Smooth muscle cell (in vitro differentiated cells): Measurements from ENCODE around the gene DDX24. TPM values are rescaled to one million over a fixed set of nuclear protein-coding genes. Genes with fewer than 3 reads are reported as not detected.

Experiments used
- DNase-seq: peaks from one replicate; lab custom pipeline; 2025; ENCODE audit not compliant: unreplicated experiment; lab: John Stamatoyannopoulos, UW
- H2AFZ ChIP-seq: fragments of 200-600 bp; sonication (generic); 2 replicates; pipeline ENCODE4 v1.6.0; 2016; ENCODE audit warnings: antibody characterized with exemption, low read depth, mild to moderate bottlenecking
- H3F3A ChIP-seq: fragments of 200-600 bp; sonication (generic); 2 replicates; pipeline ENCODE4 v1.6.0; 2017; ENCODE audit warnings: antibody characterized with exemption, low read depth
- H3K27ac ChIP-seq: fragments of 200-600 bp; sonication (generic); 2 replicates; pipeline ENCODE4 v1.5.1; 2016; ENCODE audit warnings: low read depth, mild to moderate bottlenecking
- H3K27me3 ChIP-seq: fragments of 200-600 bp; sonication (generic); 2 replicates; pipeline ENCODE4 v1.6.1; 2016; ENCODE audit warnings: low read depth, mild to moderate bottlenecking
- H3K36me3 ChIP-seq: fragments of 200-600 bp; sonication (generic); 2 replicates; pipeline ENCODE4 v1.5.1; 2016; ENCODE audit warnings: low read depth
- H3K4me1 ChIP-seq: fragments of 200-600 bp; sonication (generic); 2 replicates; pipeline ENCODE4 v1.5.1; 2016; ENCODE audit warnings: low read depth
- H3K4me2 ChIP-seq: fragments of 200-600 bp; sonication (generic); 2 replicates; pipeline ENCODE4 v1.6.0; 2016; ENCODE audit warnings: mild to moderate bottlenecking
- H3K4me3 ChIP-seq: fragments of 200-600 bp; sonication (generic); 2 replicates; pipeline ENCODE4 v1.5.1; 2016; ENCODE audit warnings: mild to moderate bottlenecking
- H3K79me2 ChIP-seq: fragments of 200-600 bp; sonication (generic); 2 replicates; pipeline ENCODE4 v1.6.0; 2016; ENCODE audit warnings: low read depth, mild to moderate bottlenecking
- H3K9ac ChIP-seq: fragments of 200-600 bp; sonication (generic); 2 replicates; pipeline ENCODE4 v1.6.0; 2016; ENCODE audit warnings: low read depth
- H3K9me3 ChIP-seq: fragments of 200-600 bp; sonication (generic); replicated peaks from 2 replicates; pipeline ENCODE4 v1.5.1; 2016; ENCODE audit warnings: low read depth
- H4K20me1 ChIP-seq: fragments of 200-600 bp; sonication (generic); 2 replicates; pipeline ENCODE4 v1.6.0; 2016; ENCODE audit warnings: low read depth
- WGBS: methylation state at CpG from one replicate; pipeline ENCODE4 v1.1.7; 2016; ENCODE audit warnings: low lambda C conversion rate; 5-methylcytosine and 5-hydroxymethylcytosine counted together
- polyA plus RNA-seq: library from polyadenylated mRNA; unstranded; fragments of >200 nt; fragmentation: Nextera tagmentation; extraction: Ambion mirVana; gene quantifications from 2 replicates; pipeline ENCODE4 v1.2.1, GENCODE V29; 2016
- total RNA-seq: library from RNA; depleted of rRNA; stranded (reverse); fragments of >200 nt; gene quantifications from 2 replicates; pipeline ENCODE4 v1.2.3, GENCODE V29; 2014
- TF ChIP-seq, protein P1 (sequence below): fragments of 200-600 bp; sonication (generic); IDR thresholded peaks from 2 replicates; pipeline ENCODE4 v1.5.1; 2017; ENCODE audit warnings: borderline replicate concordance, mild to moderate bottlenecking, antibody characterized with exemption; ENCODE audit not compliant: insufficient read depth, poor library complexity, severe bottlenecking

The DDX24 gene
- total and polyA plus RNA-seq, 2 experiments from 2014 or later = 117 to 118 TPM

DNA sequence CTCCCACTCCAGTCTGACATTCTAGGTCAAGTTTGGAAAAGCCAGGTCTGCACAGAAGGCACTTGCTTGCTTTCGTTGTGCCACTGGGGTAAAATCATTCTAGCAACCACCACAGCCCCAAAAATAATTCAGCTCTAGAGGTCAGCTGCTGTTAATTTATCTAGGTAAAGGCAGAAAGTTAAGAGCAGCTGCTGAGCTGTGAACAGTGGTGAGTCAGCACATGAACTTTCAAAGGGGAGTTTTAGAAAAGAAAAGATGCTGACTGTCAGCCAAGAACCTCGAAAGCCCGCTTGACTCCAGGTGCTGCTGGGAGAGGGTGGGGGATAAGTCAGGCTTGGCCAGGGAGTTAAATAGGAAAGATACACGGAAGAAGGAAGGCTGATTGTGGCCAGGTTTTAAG is 71.2 kb downstream of the DDX24 start:
- 58% methylated on average over 4 of the region's 4 CpGs for WGBS
- H3K4me3 ChIP-seq = no peak overlapping the region
- no peak overlapping the region for H3K9ac ChIP-seq
- no peaks in the 10 kb centered on the region for H3K79me2 ChIP-seq
- H3F3A ChIP-seq = no peaks in the 10 kb centered on the region
- no peaks in the 10 kb centered on the region for H3K9me3 ChIP-seq
- H3K27me3 ChIP-seq = no peaks in the 10 kb centered on the region
- H2AFZ ChIP-seq = no peak overlapping the region
- H3K4me2 ChIP-seq = no peak overlapping the region
- TF ChIP-seq, protein P1, sequence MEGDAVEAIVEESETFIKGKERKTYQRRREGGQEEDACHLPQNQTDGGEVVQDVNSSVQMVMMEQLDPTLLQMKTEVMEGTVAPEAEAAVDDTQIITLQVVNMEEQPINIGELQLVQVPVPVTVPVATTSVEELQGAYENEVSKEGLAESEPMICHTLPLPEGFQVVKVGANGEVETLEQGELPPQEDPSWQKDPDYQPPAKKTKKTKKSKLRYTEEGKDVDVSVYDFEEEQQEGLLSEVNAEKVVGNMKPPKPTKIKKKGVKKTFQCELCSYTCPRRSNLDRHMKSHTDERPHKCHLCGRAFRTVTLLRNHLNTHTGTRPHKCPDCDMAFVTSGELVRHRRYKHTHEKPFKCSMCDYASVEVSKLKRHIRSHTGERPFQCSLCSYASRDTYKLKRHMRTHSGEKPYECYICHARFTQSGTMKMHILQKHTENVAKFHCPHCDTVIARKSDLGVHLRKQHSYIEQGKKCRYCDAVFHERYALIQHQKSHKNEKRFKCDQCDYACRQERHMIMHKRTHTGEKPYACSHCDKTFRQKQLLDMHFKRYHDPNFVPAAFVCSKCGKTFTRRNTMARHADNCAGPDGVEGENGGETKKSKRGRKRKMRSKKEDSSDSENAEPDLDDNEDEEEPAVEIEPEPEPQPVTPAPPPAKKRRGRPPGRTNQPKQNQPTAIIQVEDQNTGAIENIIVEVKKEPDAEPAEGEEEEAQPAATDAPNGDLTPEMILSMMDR = no peak
- no peak for DNase-seq
- no peaks in the 10 kb centered on the region for H3K4me1 ChIP-seq
- no peaks in the 10 kb centered on the region for H4K20me1 ChIP-seq
- H3K36me3 ChIP-seq = no peaks in the 10 kb centered on the region
- H3K27ac ChIP-seq = no peak overlapping the region

DNA sequence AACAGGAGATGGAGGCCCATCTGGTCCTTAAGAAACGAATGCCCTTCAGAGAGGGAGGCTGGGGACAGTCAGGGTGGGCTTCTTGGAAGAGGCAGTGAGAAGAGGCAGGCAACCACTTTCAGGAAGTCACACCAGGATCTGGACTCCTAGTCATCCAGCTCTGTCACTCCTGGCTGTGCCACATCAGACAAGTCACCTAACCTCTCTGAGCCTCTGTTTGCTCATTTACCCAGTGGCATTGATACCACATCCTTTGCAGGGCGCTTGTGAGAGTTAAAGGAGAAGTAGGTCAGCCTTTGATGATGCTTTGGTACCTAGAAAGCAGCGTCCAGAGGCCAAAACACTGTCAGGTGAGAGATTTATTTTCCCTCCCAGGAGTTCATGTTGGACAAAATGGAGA is 72.8 kb downstream of the DDX24 start:
- no peak overlapping the region for H3K9ac ChIP-seq
- TF ChIP-seq, protein P1 = no peak
- no peaks in the 10 kb centered on the region for H3K4me1 ChIP-seq
- H3K79me2 ChIP-seq = no peaks in the 10 kb centered on the region
- H3K27ac ChIP-seq = no peak overlapping the region
- no peaks in the 10 kb centered on the region for H3K36me3 ChIP-seq
- WGBS = 78% methylated on average over 3 of the region's 3 CpGs
- no peaks in the 10 kb centered on the region for H3F3A ChIP-seq
- no peak overlapping the region for H3K4me3 ChIP-seq
- DNase-seq = no peak
- H3K4me2 ChIP-seq = no peak overlapping the region
- no peaks in the 10 kb centered on the region for H3K9me3 ChIP-seq
- no peaks in the 10 kb centered on the region for H4K20me1 ChIP-seq
- H3K27me3 ChIP-seq = no peaks in the 10 kb centered on the region
- no peak overlapping the region for H2AFZ ChIP-seq

DNA sequence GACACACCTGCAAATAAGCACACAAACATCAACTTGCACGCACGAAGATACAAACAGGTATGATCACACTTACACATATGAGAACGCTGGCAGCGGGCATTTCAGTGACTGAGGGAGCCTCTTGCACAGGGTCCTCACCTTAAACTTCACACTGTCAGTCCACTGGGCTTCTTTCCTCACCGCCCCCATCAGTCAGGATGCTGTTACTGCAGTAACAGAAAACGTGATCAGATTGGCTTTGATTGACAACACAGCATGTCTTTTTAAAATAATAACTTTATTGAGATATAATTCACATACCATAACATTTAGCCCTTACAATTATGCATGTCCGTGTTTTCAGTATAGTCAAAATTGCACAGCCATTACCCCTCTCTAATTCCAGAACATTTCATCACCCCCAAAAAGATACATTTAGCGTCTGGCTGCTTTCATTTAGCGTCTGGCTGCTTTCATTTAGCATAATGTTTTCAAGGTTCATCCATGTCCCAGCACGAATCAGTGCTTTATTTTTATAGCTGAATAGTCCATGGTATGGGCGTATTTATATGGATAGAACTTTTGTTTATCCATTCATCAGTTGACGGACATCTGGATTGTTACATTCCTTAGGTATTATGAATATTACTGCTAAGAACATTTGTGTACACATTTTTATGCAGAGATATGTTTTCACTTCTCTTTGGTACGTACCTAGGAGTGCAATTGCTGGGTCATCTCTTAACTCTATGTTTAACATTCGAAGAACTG is 75.5 kb downstream of the DDX24 start:
- Histone ChIP-seq H3K9ac (no peak overlapping the region), H3K27me3 (peaks cover 4% of the 10 kb centered on the region), H3K9me3 (no peaks in the 10 kb centered on the region), H3K79me2 (no peaks in the 10 kb centered on the region), H3K4me2 (no peak overlapping the region), H2AFZ (no peak overlapping the region), H3K4me3 (no peak overlapping the region), H3K36me3 (no peaks in the 10 kb centered on the region), H3K27ac (no peak overlapping the region), H3K4me1 (no peaks in the 10 kb centered on the region), H3F3A (no peaks in the 10 kb centered on the region), H4K20me1 (no peaks in the 10 kb centered on the region)
- TF ChIP-seq, protein P1 = peak; percentile 27
- WGBS = 54% methylated on average over 14 of the region's 14 CpGs
- DNase-seq = no peak

DNA sequence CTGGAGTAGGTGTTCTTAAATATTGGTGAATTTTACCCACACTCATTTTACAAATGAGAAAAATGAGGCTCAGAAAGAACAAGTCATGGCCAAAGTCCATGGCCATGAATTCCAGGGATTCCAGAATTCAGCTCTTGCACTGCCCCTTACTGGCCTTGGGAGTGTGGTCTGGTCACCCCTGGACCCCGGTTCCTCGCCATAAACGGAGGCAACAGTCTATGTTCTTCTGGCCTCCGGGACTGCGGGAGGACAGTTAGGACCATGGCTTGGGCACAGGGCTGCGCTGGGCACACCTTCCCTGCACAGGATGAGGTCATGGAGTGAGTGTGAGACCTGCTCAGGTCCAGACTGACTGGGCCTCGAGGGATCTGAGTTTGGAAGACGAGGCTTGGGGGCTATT is 77.0 kb downstream of the DDX24 start:
- TF ChIP-seq, protein P1 = no peak
- no peaks in the 10 kb centered on the region for H3K79me2 ChIP-seq
- peaks cover 4% of the 10 kb centered on the region for H3K27me3 ChIP-seq
- H3K4me2 ChIP-seq = no peak overlapping the region
- 88% methylated on average over 8 of the region's 8 CpGs for WGBS
- no peaks in the 10 kb centered on the region for H3K36me3 ChIP-seq
- H3K9ac ChIP-seq = no peak overlapping the region
- H3K9me3 ChIP-seq = no peaks in the 10 kb centered on the region
- DNase-seq = no peak
- no peaks in the 10 kb centered on the region for H3K4me1 ChIP-seq
- no peak overlapping the region for H3K4me3 ChIP-seq
- H3K27ac ChIP-seq = no peak overlapping the region
- no peaks in the 10 kb centered on the region for H3F3A ChIP-seq
- H4K20me1 ChIP-seq = no peaks in the 10 kb centered on the region
- no peak overlapping the region for H2AFZ ChIP-seq
